Measurements from ENCODE around the gene PSMG1. TPM values are rescaled to one million over a fixed set of nuclear protein-coding genes. Genes with fewer than 3 reads are reported as not detected.

PSMG1 gene
- total and polyA plus RNA-seq, 2 donors from 2014 or later: 25.9 to 50.8 TPM

DNA sequence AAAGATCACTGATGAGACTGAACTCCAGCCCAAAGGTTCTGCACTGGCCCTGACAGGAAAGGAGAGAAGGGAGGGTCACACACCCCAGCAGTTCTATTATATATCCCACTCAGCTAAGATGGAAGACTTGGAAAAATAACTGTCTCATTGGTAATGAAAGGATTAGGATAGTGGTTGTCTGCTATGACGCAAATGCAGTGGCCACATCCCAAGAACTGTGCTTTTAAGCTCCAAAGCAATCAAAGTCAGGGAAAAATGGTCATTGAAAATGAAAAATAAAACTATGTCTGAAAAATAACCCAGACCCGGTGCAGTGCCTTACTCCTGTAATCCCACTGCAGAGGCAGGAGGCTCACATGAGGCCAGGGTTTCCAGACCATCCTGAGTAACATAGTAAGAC lies 31.0 kb downstream of the PSMG1 start:
- no peaks in the 10 kb centered on the region for H3K27me3 ChIP-seq (ENCODE audit: control insufficient read depth, insufficient read depth, low read length)
- FAIRE-seq: no peak
- H3K9me3 ChIP-seq (ENCODE audit: control insufficient read depth in 2 of 3, insufficient read depth in 1 of 3, low read length in 3 of 3): no peaks in the 10 kb centered on the region
- DNase-seq: no peak
- intact Hi-C loops (cut with DNase I): no loop called here
- H3K27ac ChIP-seq (ENCODE audit: low read depth in 2 of 2, low read length in 2 of 2): no peak overlapping the region
- H3K9ac ChIP-seq (ENCODE audit: low read length in 3 of 3): no peak overlapping the region
- H3K4me1 ChIP-seq (ENCODE audit: control insufficient read depth in 2 of 3, insufficient read depth in 2 of 3, low read depth in 1 of 3, low read length in 3 of 3): no peaks in the 10 kb centered on the region
- no peaks in the 10 kb centered on the region for H3K36me3 ChIP-seq (ENCODE audit: control insufficient read depth in 2 of 3, insufficient read depth in 3 of 3, low read length in 3 of 3)
- no peak for TF ChIP-seq CTCF (IDR thresholded peaks at IDR 0.05; ENCODE audit: borderline replicate concordance, extremely low read depth, insufficient read depth)
- no peak overlapping the region for H3K4me3 ChIP-seq (ENCODE audit: low read length in 3 of 3)

- intact Hi-C loops (cut with DNase I): no loop called here
- Histone ChIP-seq H3K27ac (ENCODE audit: low read depth in 2 of 2, low read length in 2 of 2) (no peak overlapping the region), H3K9ac (ENCODE audit: low read length in 3 of 3) (no peak overlapping the region), H3K9me3 (ENCODE audit: control insufficient read depth in 2 of 3, insufficient read depth in 1 of 3, low read length in 3 of 3) (no peaks in the 10 kb centered on the region), H3K27me3 (ENCODE audit: control insufficient read depth, insufficient read depth, low read length) (no peaks in the 10 kb centered on the region), H3K4me3 (ENCODE audit: low read length in 3 of 3) (no peak overlapping the region), H3K36me3 (ENCODE audit: control insufficient read depth in 2 of 3, insufficient read depth in 3 of 3, low read length in 3 of 3) (no peaks in the 10 kb centered on the region), H3K4me1 (ENCODE audit: control insufficient read depth in 2 of 3, insufficient read depth in 2 of 3, low read depth in 1 of 3, low read length in 3 of 3) (no peaks in the 10 kb centered on the region)
- TF ChIP-seq CTCF (IDR thresholded peaks at IDR 0.05; ENCODE audit: borderline replicate concordance, extremely low read depth, insufficient read depth): no peak
- FAIRE-seq (no peak), DNase-seq (no peak)
Measured at GRCh38 chr21:39150877-39151276, 32.4 kb downstream of the PSMG1 start.

DNA sequence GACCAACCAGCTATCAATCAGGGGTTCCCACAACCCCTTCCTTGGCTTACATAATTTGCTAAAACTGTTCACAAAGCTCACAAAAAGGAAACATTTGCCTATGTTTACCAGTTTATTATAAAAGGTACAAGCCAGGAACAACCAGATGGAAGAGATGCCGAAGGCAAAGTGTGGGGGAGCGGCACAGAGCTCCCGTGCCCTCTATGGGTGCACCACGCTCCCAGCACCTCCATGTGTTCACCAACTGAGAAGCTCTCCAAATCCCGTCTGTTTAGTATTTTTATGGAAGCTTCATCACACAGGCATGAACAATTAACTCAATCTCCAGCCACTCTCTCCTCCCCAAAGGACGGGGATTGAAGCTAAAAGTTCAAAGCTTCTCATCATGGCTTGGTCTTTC lies 32.9 kb downstream of the PSMG1 start:
- DNase-seq (no peak), FAIRE-seq (no peak)
- intact Hi-C loops (cut with DNase I): no loop called here
- no peak overlapping the region for H3K9ac ChIP-seq (ENCODE audit: low read length in 3 of 3)
- no peaks in the 10 kb centered on the region for H3K36me3 ChIP-seq (ENCODE audit: control insufficient read depth in 2 of 3, insufficient read depth in 3 of 3, low read length in 3 of 3)
- no peak overlapping the region for H3K4me3 ChIP-seq (ENCODE audit: low read length in 3 of 3)
- no peak for TF ChIP-seq CTCF (IDR thresholded peaks at IDR 0.05; ENCODE audit: borderline replicate concordance, extremely low read depth, insufficient read depth)
- H3K27me3 ChIP-seq (ENCODE audit: control insufficient read depth, insufficient read depth, low read length): no peaks in the 10 kb centered on the region
- H3K9me3 ChIP-seq (ENCODE audit: control insufficient read depth in 2 of 3, insufficient read depth in 1 of 3, low read length in 3 of 3): no peaks in the 10 kb centered on the region
- no peak overlapping the region for H3K27ac ChIP-seq (ENCODE audit: low read depth in 2 of 2, low read length in 2 of 2)
- no peaks in the 10 kb centered on the region for H3K4me1 ChIP-seq (ENCODE audit: control insufficient read depth in 2 of 3, insufficient read depth in 2 of 3, low read depth in 1 of 3, low read length in 3 of 3)

- Histone ChIP-seq H3K4me3 (ENCODE audit: low read length in 3 of 3) (no peak overlapping the region), H3K4me1 (ENCODE audit: control insufficient read depth in 2 of 3, insufficient read depth in 2 of 3, low read depth in 1 of 3, low read length in 3 of 3) (no peaks in the 10 kb centered on the region), H3K27me3 (ENCODE audit: control insufficient read depth, insufficient read depth, low read length) (no peaks in the 10 kb centered on the region), H3K9me3 (ENCODE audit: control insufficient read depth in 2 of 3, insufficient read depth in 1 of 3, low read length in 3 of 3) (no peaks in the 10 kb centered on the region), H3K36me3 (ENCODE audit: control insufficient read depth in 2 of 3, insufficient read depth in 3 of 3, low read length in 3 of 3) (no peaks in the 10 kb centered on the region), H3K27ac (ENCODE audit: low read depth in 2 of 2, low read length in 2 of 2) (no peak overlapping the region), H3K9ac (ENCODE audit: low read length in 3 of 3) (no peak overlapping the region)
- no peak for TF ChIP-seq CTCF (IDR thresholded peaks at IDR 0.05; ENCODE audit: borderline replicate concordance, extremely low read depth, insufficient read depth)
- DNase-seq: no peak
- intact Hi-C loops (cut with DNase I): no loop called here
- no peak for FAIRE-seq
Measured at GRCh38 chr21:39149882-39150281, 33.4 kb downstream of the PSMG1 start.

All from kidney (tissue), 14 donors.